H9 (cell line): ENCODE measurements around the gene BAG2. TPM values are rescaled to one million over a fixed set of nuclear protein-coding genes. Genes with fewer than 3 reads are reported as not detected.

ENCODE experiments used
- DNase-seq: peaks from one replicate; pipeline ENCODE4 v3.0.0-alpha.2; 2017
- H2AFZ ChIP-seq: one replicate; pipeline ENCODE4 v1.6.1; 2013; ENCODE audit warnings: mild to moderate bottlenecking, low read length, control low read depth, moderate library complexity
- H2AK5ac ChIP-seq: 2 replicates; pipeline ENCODE4 v1.6.1; 2013; ENCODE audit warnings: low read length, control low read depth, mixed read lengths; ENCODE audit not compliant: insufficient read length
- H2BK120ac ChIP-seq: one replicate; pipeline ENCODE4 v1.6.1; 2013; ENCODE audit warnings: low read depth, mild to moderate bottlenecking, low read length, control low read depth, inconsistent platforms; ENCODE audit not compliant: poor library complexity, severe bottlenecking
- H2BK12ac ChIP-seq: 2 replicates; pipeline ENCODE4 v1.6.1; 2013; ENCODE audit warnings: low read length, control low read depth, mixed read lengths, low read depth; ENCODE audit not compliant: insufficient read length
- H2BK15ac ChIP-seq: 2 replicates; pipeline ENCODE4 v1.6.1; 2013; ENCODE audit warnings: low read depth, low read length, control low read depth
- H2BK20ac ChIP-seq: one replicate; pipeline ENCODE4 v1.6.1; 2013; ENCODE audit warnings: low read depth, mild to moderate bottlenecking, low read length, control low read depth, inconsistent platforms; ENCODE audit not compliant: poor library complexity, severe bottlenecking
- H2BK5ac ChIP-seq: 2 replicates; pipeline ENCODE4 v1.6.1; 2013; ENCODE audit warnings: low read length, control low read depth, mixed read lengths; ENCODE audit not compliant: insufficient read length
- H3K14ac ChIP-seq: 2 replicates; pipeline ENCODE4 v1.6.1; 2013; ENCODE audit warnings: low read length, control low read depth; ENCODE audit not compliant: insufficient read depth
- H3K18ac ChIP-seq: 2 replicates; pipeline ENCODE4 v1.6.1; 2013; ENCODE audit warnings: low read depth, mild to moderate bottlenecking, mixed read lengths, low read length, control low read depth; ENCODE audit not compliant: insufficient read length
- H3K23ac ChIP-seq: 2 replicates; pipeline ENCODE4 v1.6.1; 2013; ENCODE audit warnings: low read length, control low read depth, mixed read lengths, low read depth; ENCODE audit not compliant: insufficient read length
- H3K23me2 ChIP-seq: 2 replicates; pipeline ENCODE4 v1.6.1; 2013; ENCODE audit warnings: low read depth, mild to moderate bottlenecking, mixed read lengths, low read length, control low read depth; ENCODE audit not compliant: insufficient read length, poor library complexity, severe bottlenecking
- H3K27ac ChIP-seq: 2 replicates; pipeline ENCODE4 v1.5.1; 2013; ENCODE audit warnings: low read length, control low read depth, mixed read lengths, low read depth; ENCODE audit not compliant: insufficient read length
- H3K27me3 ChIP-seq: 2 replicates; pipeline ENCODE4 v1.6.1; 2013; ENCODE audit warnings: low read length, control low read depth, inconsistent platforms; ENCODE audit not compliant: insufficient read depth
- H3K4ac ChIP-seq: 2 replicates; pipeline ENCODE4 v1.6.1; 2013; ENCODE audit warnings: low read depth, mild to moderate bottlenecking, control low read depth, inconsistent platforms, low read length, moderate library complexity
- H3K4me1 ChIP-seq: 2 replicates; pipeline ENCODE4 v1.6.1; 2013; ENCODE audit warnings: low read length, control low read depth, inconsistent platforms; ENCODE audit not compliant: insufficient read depth
- H3K4me2 ChIP-seq: 2 replicates; pipeline ENCODE4 v1.6.1; 2013; ENCODE audit warnings: low read length, control low read depth, mixed read lengths; ENCODE audit not compliant: insufficient read length, insufficient read depth
- H3K56ac ChIP-seq: 2 replicates; pipeline ENCODE4 v1.6.1; 2013; ENCODE audit warnings: low read depth, mild to moderate bottlenecking, mixed read lengths, low read length, control low read depth; ENCODE audit not compliant: insufficient read length
- H3K79me1 ChIP-seq: 2 replicates; pipeline ENCODE4 v1.6.1; 2013; ENCODE audit warnings: low read depth, mild to moderate bottlenecking, moderate library complexity, low read length, control low read depth, inconsistent platforms; ENCODE audit not compliant: insufficient read depth, poor library complexity, severe bottlenecking
- H3K79me2 ChIP-seq: 2 replicates; pipeline ENCODE4 v1.6.1; 2013; ENCODE audit warnings: low read length, control low read depth, inconsistent platforms; ENCODE audit not compliant: insufficient read depth
- H3K9ac ChIP-seq: 2 replicates; pipeline ENCODE4 v1.6.1; 2013; ENCODE audit warnings: low read length, control low read depth, mixed read lengths; ENCODE audit not compliant: insufficient read length; ENCODE audit errors: extremely low read depth
- H3K9me3 ChIP-seq: one replicate; pipeline ENCODE4 v1.6.1; 2013; ENCODE audit warnings: low read depth, low read length, inconsistent platforms; ENCODE audit not compliant: control insufficient read depth
- H3T11ph ChIP-seq: one replicate; pipeline ENCODE4 v1.6.1; 2013; ENCODE audit warnings: mild to moderate bottlenecking, low read length, control low read depth, inconsistent platforms
- H4K20me1 ChIP-seq: one replicate; pipeline ENCODE4 v1.6.1; 2013; ENCODE audit not compliant: control insufficient read depth, insufficient read length, insufficient read depth
- H4K5ac ChIP-seq: 2 replicates; pipeline ENCODE4 v1.6.1; 2013; ENCODE audit warnings: low read depth, mild to moderate bottlenecking, mixed read lengths, low read length, control low read depth; ENCODE audit not compliant: insufficient read length
- H4K8ac ChIP-seq: replicated peaks from 2 replicates; pipeline ENCODE4 v1.6.1; 2013; ENCODE audit warnings: low read length, control low read depth, mixed read lengths, low read depth; ENCODE audit not compliant: insufficient read length
- H4K91ac ChIP-seq: 2 replicates; pipeline ENCODE4 v1.6.1; 2013; ENCODE audit warnings: low read depth, mild to moderate bottlenecking, moderate library complexity, mixed read lengths, low read length, control low read depth; ENCODE audit not compliant: insufficient read length
- H3K27ac Mint-ChIP-seq, 3 experiments: 2 replicates in 2 of 3; 3 replicates in 1 of 3; pipeline ENCODE4 v1.8.0; 2020 to 2021; ENCODE audit warnings: mixed read lengths in 3 of 3, mild to moderate bottlenecking in 1 of 3, moderate library complexity in 1 of 3
- H3K27me3 Mint-ChIP-seq: 2 replicates; pipeline ENCODE4 v1.8.0; 2021; ENCODE audit warnings: low read depth, mild to moderate bottlenecking, moderate library complexity, mixed read lengths
- H3K36me3 Mint-ChIP-seq, 3 experiments: 2 replicates in 2 of 3; 3 replicates in 1 of 3; pipeline ENCODE4 v1.8.0; 2020 to 2021; ENCODE audit warnings: low read depth in 3 of 3, mixed read lengths in 3 of 3; ENCODE audit not compliant: insufficient read depth in 1 of 3
- H3K4me1 Mint-ChIP-seq, 2 experiments: 2 replicates each; pipeline ENCODE4 v1.8.0; 2020; ENCODE audit warnings: mixed read lengths in 2 of 2
- H3K4me3 Mint-ChIP-seq, 2 experiments: 2 replicates in 1 of 2; 3 replicates in 1 of 2; pipeline ENCODE4 v1.8.0; 2020 to 2021; ENCODE audit warnings: mild to moderate bottlenecking in 2 of 2, mixed read lengths in 2 of 2, moderate library complexity in 1 of 2
- H3K9me3 Mint-ChIP-seq, 2 experiments: 2 replicates in 1 of 2; 3 replicates in 1 of 2; pipeline ENCODE4 v1.8.0; 2020; ENCODE audit warnings: mild to moderate bottlenecking in 2 of 2, mixed read lengths in 2 of 2, moderate library complexity in 1 of 2
- total RNA-seq: library from RNA; stranded (reverse); gene quantifications from 2 replicates; pipeline ENCODE4 v1.2.1, GENCODE V29; 2021
- TF ChIP-seq, protein P1 (sequence below): fragments of 200-600 bp; sonication (generic); conservative IDR thresholded peaks from 3 replicates; pipeline ENCODE4 v1.8.0; 2021; ENCODE audit warnings: antibody characterized with exemption, mild to moderate bottlenecking

The BAG2 gene
- total RNA-seq, 1 experiment from 2014 or later, result 8.4 TPM

DNA sequence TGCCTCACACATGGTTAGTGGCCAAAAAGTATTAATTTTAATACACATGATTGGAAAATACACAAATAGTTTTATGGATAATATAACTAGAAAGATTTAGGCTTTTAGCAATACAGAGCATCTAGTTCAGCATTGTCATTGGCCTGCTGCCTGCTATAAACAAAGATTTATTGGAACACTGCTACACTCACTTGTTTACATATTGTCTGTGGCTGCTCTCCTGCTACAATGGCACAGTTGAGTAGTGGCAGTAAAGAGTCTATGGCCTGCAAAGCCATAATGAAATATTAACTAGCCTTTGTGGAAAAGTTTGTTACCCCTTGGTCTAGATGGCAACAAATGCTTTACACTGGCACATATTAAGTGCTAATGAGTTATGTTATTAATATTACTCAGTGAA lies 44.4 kb upstream of the BAG2 start:
- Histone ChIP-seq H2AK5ac (no peak overlapping the region), H4K8ac (no peak overlapping the region), H2BK120ac (no peak overlapping the region), H2BK12ac (no peak overlapping the region), H3K4ac (no peak overlapping the region), H3K9ac (no peak overlapping the region), H3K79me1 (no peaks in the 10 kb centered on the region), H3K23me2 (no peaks in the 10 kb centered on the region), H4K5ac (no peak overlapping the region), H2BK5ac (no peak overlapping the region), H3T11ph (no peak overlapping the region), H3K4me2 (no peak overlapping the region), H3K9me3 (no peaks in the 10 kb centered on the region), H4K91ac (no peak overlapping the region), H3K79me2 (no peaks in the 10 kb centered on the region), H3K14ac (no peak overlapping the region), H4K20me1 (no peaks in the 10 kb centered on the region), H3K27ac (no peak overlapping the region), H2BK15ac (no peak overlapping the region), H3K27me3 (no peaks in the 10 kb centered on the region), H3K23ac (no peak overlapping the region), H2BK20ac (no peak overlapping the region), H3K18ac (no peak overlapping the region), H3K4me1 (no peaks in the 10 kb centered on the region), H2AFZ (no peak overlapping the region), H3K56ac (no peak overlapping the region)
- TF ChIP-seq, protein P1, sequence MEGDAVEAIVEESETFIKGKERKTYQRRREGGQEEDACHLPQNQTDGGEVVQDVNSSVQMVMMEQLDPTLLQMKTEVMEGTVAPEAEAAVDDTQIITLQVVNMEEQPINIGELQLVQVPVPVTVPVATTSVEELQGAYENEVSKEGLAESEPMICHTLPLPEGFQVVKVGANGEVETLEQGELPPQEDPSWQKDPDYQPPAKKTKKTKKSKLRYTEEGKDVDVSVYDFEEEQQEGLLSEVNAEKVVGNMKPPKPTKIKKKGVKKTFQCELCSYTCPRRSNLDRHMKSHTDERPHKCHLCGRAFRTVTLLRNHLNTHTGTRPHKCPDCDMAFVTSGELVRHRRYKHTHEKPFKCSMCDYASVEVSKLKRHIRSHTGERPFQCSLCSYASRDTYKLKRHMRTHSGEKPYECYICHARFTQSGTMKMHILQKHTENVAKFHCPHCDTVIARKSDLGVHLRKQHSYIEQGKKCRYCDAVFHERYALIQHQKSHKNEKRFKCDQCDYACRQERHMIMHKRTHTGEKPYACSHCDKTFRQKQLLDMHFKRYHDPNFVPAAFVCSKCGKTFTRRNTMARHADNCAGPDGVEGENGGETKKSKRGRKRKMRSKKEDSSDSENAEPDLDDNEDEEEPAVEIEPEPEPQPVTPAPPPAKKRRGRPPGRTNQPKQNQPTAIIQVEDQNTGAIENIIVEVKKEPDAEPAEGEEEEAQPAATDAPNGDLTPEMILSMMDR, result no peak
- no peak overlapping the region for H3K4me3 Mint-ChIP-seq
- H3K27me3 Mint-ChIP-seq, result no peaks in the 10 kb centered on the region
- H3K36me3 Mint-ChIP-seq, result peaks cover 3 to 5% (median 4%) of the 10 kb centered on the region in 3 experiments; a peak in 5 of 7 replicates
- no peak for DNase-seq
- H3K4me1 Mint-ChIP-seq, result no peaks in the 10 kb centered on the region
- H3K9me3 Mint-ChIP-seq, result no peaks in the 10 kb centered on the region
- no peak overlapping the region for H3K27ac Mint-ChIP-seq
